ENCODE results near the gene HTR1D.

HTR1D gene

GRCh38 chr1:23150125-23150524 lies 67.2 kb downstream of the HTR1D start:
- DNase-seq: no peak

- no peak for DNase-seq
Measured at GRCh38 chr1:23149114-23149513, 68.2 kb downstream of the HTR1D start.

DNA sequence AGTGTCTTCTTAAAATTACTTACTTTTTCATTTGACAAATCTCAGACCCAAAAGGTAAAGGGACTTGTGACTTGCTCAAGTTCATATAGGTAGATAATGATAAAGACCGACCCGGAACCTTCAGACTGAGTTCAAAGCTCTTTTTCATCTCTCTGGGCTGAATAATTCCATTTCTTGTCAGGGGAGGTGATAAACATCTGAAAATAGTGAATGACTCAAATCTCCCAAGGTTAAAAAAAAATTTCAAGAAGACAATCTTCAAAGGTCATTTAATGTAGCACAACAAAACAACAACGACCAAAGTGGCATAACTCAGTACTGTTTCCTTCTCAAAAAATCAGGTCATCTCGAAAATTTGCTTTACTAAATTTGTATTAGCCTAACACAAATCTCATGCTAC lies 69.2 kb downstream of the HTR1D start:
- DNase-seq: no peak

All from stimulated activated CD4-positive, alpha-beta T cell treated with anti-CD3 and anti-CD28 coated beads, Interleukin-15, amount 100 ng/mL, for 24 hours (primary cell).